ENCODE data around the gene ZGPAT.

ZGPAT gene

DNA sequence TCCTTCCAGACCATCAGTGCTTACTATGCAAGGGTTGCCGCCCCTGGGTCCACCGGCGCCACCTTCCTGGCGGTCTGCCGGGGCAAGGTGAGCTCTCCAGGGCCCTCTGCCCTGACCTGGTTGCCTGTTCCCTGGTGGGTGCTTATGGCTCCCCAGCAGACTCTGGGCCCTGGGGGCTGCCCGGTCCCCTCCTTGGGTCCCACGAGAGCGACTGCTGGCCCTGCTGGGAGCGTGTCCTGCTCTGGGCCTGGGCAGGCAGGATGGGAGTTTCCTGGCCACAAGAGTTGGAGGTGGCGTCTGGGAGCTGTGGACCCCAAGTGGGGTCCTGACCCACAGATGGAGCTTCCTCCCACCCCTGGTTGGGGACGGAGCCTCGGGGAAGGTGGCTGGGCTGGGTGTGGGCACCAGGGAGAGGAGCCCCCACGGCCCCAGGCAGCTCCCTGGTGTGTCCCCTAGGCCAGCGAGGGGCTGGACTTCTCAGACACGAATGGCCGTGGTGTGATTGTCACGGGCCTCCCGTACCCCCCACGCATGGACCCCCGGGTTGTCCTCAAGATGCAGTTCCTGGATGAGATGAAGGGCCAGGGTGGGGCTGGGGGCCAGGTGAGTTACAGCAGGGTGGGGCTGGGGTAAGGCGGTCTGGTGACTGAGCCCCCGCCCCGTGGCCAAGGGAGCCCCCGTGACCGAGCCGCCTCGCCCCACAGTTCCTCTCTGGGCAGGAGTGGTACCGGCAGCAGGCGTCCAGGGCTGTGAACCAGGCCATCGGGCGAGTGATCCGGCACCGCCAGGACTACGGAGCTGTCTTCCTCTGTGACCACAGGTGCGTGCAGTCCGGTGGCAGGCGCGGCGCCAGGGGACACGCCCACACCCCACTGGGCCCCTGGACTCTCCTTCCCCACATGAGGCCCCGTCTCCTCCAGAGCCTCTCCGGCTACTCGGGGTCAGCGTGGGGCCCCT lies 18.5 kb upstream of the ZGPAT start:
- Histone ChIP-seq H3K18ac (ENCODE audit: low read length) (peak overlapping the region; percentile 48), H3K4me3 (ENCODE audit: low read length in 2 of 2) (no peak overlapping the region), H2AFZ (ENCODE audit: low read length) (no peak overlapping the region), H2BK15ac (ENCODE audit: low read length) (peak overlapping the region; percentile 75), H3K36me3 (replicated peaks in 1 of 2; ENCODE audit: control insufficient read depth in 2 of 2, insufficient read depth in 2 of 2, low read length in 2 of 2) (peaks cover 0 to 13% of the 10 kb centered on the region in 2 donors), H3K27me3 (ENCODE audit: control insufficient read depth in 3 of 3, insufficient read depth in 3 of 3, low read depth in 1 of 3, low read length in 3 of 3) (no peaks in the 10 kb centered on the region), H3K14ac (ENCODE audit: low read length) (peak overlapping the region; percentile 21), H3K4me1 (ENCODE audit: control insufficient read depth in 2 of 2, insufficient read depth in 1 of 2, low read depth in 1 of 2, low read length in 2 of 2) (peaks cover 12 to 17% of the 10 kb centered on the region in 2 donors), H3K4me2 (ENCODE audit: insufficient read depth, low read length, poor library complexity, severe bottlenecking) (no peak overlapping the region), H2BK12ac (ENCODE audit: low read length) (peak overlapping the region; percentile 41), H3K4ac (ENCODE audit: low read length) (no peak overlapping the region), H3K79me1 (ENCODE audit: low read depth, low read length) (no peaks in the 10 kb centered on the region), H2BK120ac (ENCODE audit: low read depth, low read length) (no peak overlapping the region), H3K9me3 (replicated peaks in 1 of 2; ENCODE audit: control insufficient read depth in 2 of 2, insufficient read depth in 1 of 2, low read depth in 1 of 2, low read length in 2 of 2) (peaks cover 0 to 3% of the 10 kb centered on the region in 2 donors), H2AK5ac (ENCODE audit: low read depth, low read length) (peak overlapping the region; percentile 70), H3K9ac (ENCODE audit: low read depth, low read length, poor library complexity) (no peak overlapping the region), H2BK5ac (ENCODE audit: low read length) (no peak overlapping the region), H3K27ac (replicated peaks; ENCODE audit: low read length) (no peak overlapping the region), H4K91ac (ENCODE audit: low read depth, low read length, poor library complexity) (no peak overlapping the region), H4K8ac (ENCODE audit: low read depth, low read length) (no peak overlapping the region), H3K23ac (ENCODE audit: low read depth, low read length, poor library complexity) (no peak overlapping the region)
- DNase-seq (ENCODE audit: low spot score) = no peak
- no CpG with 5 or more reads among the region's 44 CpGs for WGBS, 2 donors (ENCODE audit: extremely low coverage in 2 of 2, insufficient read length in 2 of 2, insufficient replicate concordance in 1 of 2)

DNA sequence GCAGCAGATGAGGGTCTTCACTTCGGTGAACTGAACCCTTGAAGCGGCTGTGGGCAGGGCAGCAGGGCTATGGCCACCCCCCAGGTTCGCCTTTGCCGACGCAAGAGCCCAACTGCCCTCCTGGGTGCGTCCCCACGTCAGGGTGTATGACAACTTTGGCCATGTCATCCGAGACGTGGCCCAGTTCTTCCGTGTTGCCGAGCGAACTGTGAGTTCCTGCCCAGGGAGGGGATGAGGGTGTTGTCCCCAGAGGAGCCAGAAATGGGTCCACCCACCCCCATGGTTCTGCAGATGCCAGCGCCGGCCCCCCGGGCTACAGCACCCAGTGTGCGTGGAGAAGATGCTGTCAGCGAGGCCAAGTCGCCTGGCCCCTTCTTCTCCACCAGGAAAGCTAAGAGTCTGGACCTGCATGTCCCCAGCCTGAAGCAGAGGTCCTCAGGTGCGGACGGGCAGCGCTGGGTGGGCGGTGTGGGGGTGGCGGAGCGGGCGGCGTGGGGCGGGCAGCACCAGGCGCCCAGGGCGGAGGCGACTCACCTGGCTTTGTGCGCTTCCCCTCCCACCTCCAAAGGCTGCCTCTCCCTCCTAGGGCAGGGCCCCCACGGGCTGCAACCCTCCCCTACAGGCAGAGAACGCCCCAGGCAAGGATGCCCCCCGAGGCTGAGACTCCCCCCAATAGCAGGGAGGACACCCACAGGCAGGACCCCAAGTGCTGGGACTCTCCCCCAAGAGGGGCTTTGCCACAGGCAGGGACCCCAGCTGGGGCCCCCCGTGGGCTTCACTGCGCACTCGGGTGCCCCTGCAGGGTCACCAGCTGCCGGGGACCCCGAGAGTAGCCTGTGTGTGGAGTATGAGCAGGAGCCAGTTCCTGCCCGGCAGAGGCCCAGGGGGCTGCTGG lies 17.6 kb upstream of the ZGPAT start:
- H3K79me1 ChIP-seq (ENCODE audit: low read depth, low read length) = no peaks in the 10 kb centered on the region
- no CpG with 5 or more reads among the region's 40 CpGs for WGBS, 2 donors (ENCODE audit: extremely low coverage in 2 of 2, insufficient read length in 2 of 2, insufficient replicate concordance in 1 of 2)

DNA sequence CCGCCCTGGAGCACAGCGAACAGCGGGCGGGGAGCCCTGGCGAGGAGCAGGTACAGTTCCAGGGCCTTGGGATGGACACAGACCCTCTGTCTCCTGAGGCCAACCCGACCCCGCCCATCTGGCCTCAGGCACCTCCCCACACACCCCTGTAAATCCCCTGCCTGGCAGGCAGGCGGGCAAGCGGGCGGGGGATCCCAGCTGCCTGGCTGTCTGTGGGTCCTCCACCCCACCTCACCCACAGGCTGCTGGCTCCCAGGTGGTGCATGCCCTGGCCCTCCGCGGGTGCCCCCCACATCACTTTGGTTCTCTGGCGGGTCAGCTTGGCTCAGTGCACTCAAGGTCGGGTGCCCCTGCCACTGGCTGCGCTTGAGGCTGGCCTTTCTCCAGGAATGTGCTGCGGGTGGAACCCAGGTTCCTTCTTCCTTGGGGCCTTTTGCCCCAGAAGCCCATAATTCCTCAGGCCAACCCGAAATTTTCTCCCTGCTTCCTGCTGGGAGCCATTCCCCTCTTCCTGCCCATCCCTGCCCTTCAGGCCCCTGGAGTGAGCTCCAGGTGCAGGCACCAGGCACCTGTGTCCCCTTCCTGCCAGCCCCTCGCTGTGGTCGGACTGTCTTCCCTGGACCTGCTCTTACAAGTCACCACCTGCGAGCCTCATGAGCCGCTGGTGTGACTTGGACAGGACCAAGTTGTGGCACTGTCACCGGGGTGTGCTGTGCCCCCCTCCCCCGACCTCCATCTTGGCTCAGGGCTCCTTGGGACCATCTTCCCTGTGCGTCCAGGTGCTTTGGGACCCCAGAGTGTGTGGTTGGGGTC lies 16.7 kb upstream of the ZGPAT start:
- no CpG with 5 or more reads among the region's 24 CpGs for WGBS, 2 donors (ENCODE audit: extremely low coverage in 2 of 2, insufficient read length in 2 of 2, insufficient replicate concordance in 1 of 2)

More for the DNA sequence above, 17.6 kb upstream of the ZGPAT start:
- H3K14ac ChIP-seq (ENCODE audit: low read length) = no peak overlapping the region
- H3K36me3 ChIP-seq (replicated peaks in 1 of 2; ENCODE audit: control insufficient read depth in 2 of 2, insufficient read depth in 2 of 2, low read length in 2 of 2) = peaks cover 0 to 22% of the 10 kb centered on the region in 2 donors
- peak overlapping the region; percentile 11 for H3K4me2 ChIP-seq (ENCODE audit: insufficient read depth, low read length, poor library complexity, severe bottlenecking)
- H2BK12ac ChIP-seq (ENCODE audit: low read length) = no peak overlapping the region
- no peak overlapping the region for H3K4ac ChIP-seq (ENCODE audit: low read length)
- no peak for DNase-seq (ENCODE audit: low spot score)
- H3K9ac ChIP-seq (ENCODE audit: low read depth, low read length, poor library complexity) = no peak overlapping the region
- H3K18ac ChIP-seq (ENCODE audit: low read length) = peak overlapping the region; percentile 38
- H3K23ac ChIP-seq (ENCODE audit: low read depth, low read length, poor library complexity) = peak overlapping the region; percentile 31
- peak overlapping the region; percentile 70 for H2AK5ac ChIP-seq (ENCODE audit: low read depth, low read length)
- H3K4me1 ChIP-seq (ENCODE audit: control insufficient read depth in 2 of 2, insufficient read depth in 1 of 2, low read depth in 1 of 2, low read length in 2 of 2) = peaks cover 12 to 17% of the 10 kb centered on the region in 2 donors
- H3K9me3 ChIP-seq (replicated peaks in 1 of 2; ENCODE audit: control insufficient read depth in 2 of 2, insufficient read depth in 1 of 2, low read depth in 1 of 2, low read length in 2 of 2) = peaks cover 0 to 3% of the 10 kb centered on the region in 2 donors
- no peak overlapping the region for H4K91ac ChIP-seq (ENCODE audit: low read depth, low read length, poor library complexity)
- H3K4me3 ChIP-seq (ENCODE audit: low read length in 2 of 2) = no peak overlapping the region
- no peak overlapping the region for H2BK120ac ChIP-seq (ENCODE audit: low read depth, low read length)
- H4K8ac ChIP-seq (ENCODE audit: low read depth, low read length) = no peak overlapping the region
- no peaks in the 10 kb centered on the region for H3K27me3 ChIP-seq (ENCODE audit: control insufficient read depth in 3 of 3, insufficient read depth in 3 of 3, low read depth in 1 of 3, low read length in 3 of 3)
- H3K27ac ChIP-seq (replicated peaks; ENCODE audit: low read length) = no peak overlapping the region
- no peak overlapping the region for H2BK5ac ChIP-seq (ENCODE audit: low read length)
- H2BK15ac ChIP-seq (ENCODE audit: low read length) = peak overlapping the region; percentile 75
- no peak overlapping the region for H2AFZ ChIP-seq (ENCODE audit: low read length)

More for the DNA sequence above, 16.7 kb upstream of the ZGPAT start:
- no peak overlapping the region for H4K8ac ChIP-seq (ENCODE audit: low read depth, low read length)
- H2BK12ac ChIP-seq (ENCODE audit: low read length) = no peak overlapping the region
- H4K91ac ChIP-seq (ENCODE audit: low read depth, low read length, poor library complexity) = no peak overlapping the region
- H3K9me3 ChIP-seq (replicated peaks in 1 of 2; ENCODE audit: control insufficient read depth in 2 of 2, insufficient read depth in 1 of 2, low read depth in 1 of 2, low read length in 2 of 2) = peaks cover 0 to 3% of the 10 kb centered on the region in 2 donors
- H3K27ac ChIP-seq (replicated peaks; ENCODE audit: low read length) = no peak overlapping the region
- no peaks in the 10 kb centered on the region for H3K79me1 ChIP-seq (ENCODE audit: low read depth, low read length)
- H3K27me3 ChIP-seq (ENCODE audit: control insufficient read depth in 3 of 3, insufficient read depth in 3 of 3, low read depth in 1 of 3, low read length in 3 of 3) = no peaks in the 10 kb centered on the region
- H2AFZ ChIP-seq (ENCODE audit: low read length) = no peak overlapping the region
- H3K14ac ChIP-seq (ENCODE audit: low read length) = no peak overlapping the region
- H2AK5ac ChIP-seq (ENCODE audit: low read depth, low read length) = no peak overlapping the region
- H3K4me3 ChIP-seq (ENCODE audit: low read length in 2 of 2) = no peak overlapping the region
- peak overlapping the region; percentile 2 for H3K18ac ChIP-seq (ENCODE audit: low read length)
- H3K36me3 ChIP-seq (replicated peaks in 1 of 2; ENCODE audit: control insufficient read depth in 2 of 2, insufficient read depth in 2 of 2, low read length in 2 of 2) = peaks cover 0 to 30% of the 10 kb centered on the region in 2 donors
- H3K4me1 ChIP-seq (ENCODE audit: control insufficient read depth in 2 of 2, insufficient read depth in 1 of 2, low read depth in 1 of 2, low read length in 2 of 2) = peaks cover 11 to 14% of the 10 kb centered on the region in 2 donors
- no peak overlapping the region for H3K9ac ChIP-seq (ENCODE audit: low read depth, low read length, poor library complexity)
- peak overlapping the region; percentile 3 for H3K23ac ChIP-seq (ENCODE audit: low read depth, low read length, poor library complexity)
- no peak overlapping the region for H2BK120ac ChIP-seq (ENCODE audit: low read depth, low read length)
- no peak for DNase-seq (ENCODE audit: low spot score)
- H3K4me2 ChIP-seq (ENCODE audit: insufficient read depth, low read length, poor library complexity, severe bottlenecking) = no peak overlapping the region
- H3K4ac ChIP-seq (ENCODE audit: low read length) = no peak overlapping the region
- no peak overlapping the region for H2BK15ac ChIP-seq (ENCODE audit: low read length)
- H2BK5ac ChIP-seq (ENCODE audit: low read length) = no peak overlapping the region

Data from neuronal stem cell (in vitro differentiated cells).